ENCODE results near the gene SPDYE18.
A peak's percentile ranks its signal among the peaks of the same experiment; 100 is the strongest.
"Not testable (repeated sequence)": the region's sequence is repeated elsewhere in the genome, so short reads cannot be mapped to it uniquely, and the experiment has no call there.

SPDYE18 gene

GRCh38 chr7:77062557-77062956 lies at the start of gene SPDYE18:
SPDYE18 (minus strand) TSS chr7:77062558; CDS start chr7:77060512, 2,046 bp downstream.
- not testable (repeated sequence) for H3K9me3 Mint-ChIP-seq; H3K4me3 Mint-ChIP-seq; H3K27ac Mint-ChIP-seq; ATAC-seq (ENCODE audit: low read depth); H3K36me3 Mint-ChIP-seq; H3K27me3 Mint-ChIP-seq; DNase-seq (ENCODE audit: low spot score in 2 of 2); H3K4me1 Mint-ChIP-seq

DNA sequence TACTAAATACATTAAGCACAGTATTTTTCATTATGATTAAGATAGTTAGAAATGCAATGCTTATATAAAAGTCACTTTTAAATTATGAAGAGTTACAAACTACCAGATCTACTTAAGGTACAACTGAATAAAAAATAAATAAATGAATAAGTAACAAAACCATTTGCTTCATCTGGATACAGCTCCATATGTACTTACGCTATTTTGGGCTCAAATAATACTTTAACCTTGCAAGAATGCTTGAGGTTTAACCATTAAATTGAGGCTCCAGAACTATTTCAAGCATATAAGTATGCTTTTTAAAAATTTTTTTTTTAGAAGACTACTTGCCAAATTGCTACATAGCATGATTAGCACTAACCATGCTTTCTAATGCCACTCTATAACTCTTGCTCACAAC lies 46.0 kb upstream of the SPDYE18 start:
- H3K9me3 Mint-ChIP-seq; DNase-seq (ENCODE audit: low spot score in 2 of 2); H3K4me3 Mint-ChIP-seq; H3K4me1 Mint-ChIP-seq; ATAC-seq (ENCODE audit: low read depth); H3K27me3 Mint-ChIP-seq; H3K27ac Mint-ChIP-seq; H3K36me3 Mint-ChIP-seq: not testable (repeated sequence)

GRCh38 chr7:77107659-77108058 lies 45.3 kb upstream of the SPDYE18 start:
- not testable (repeated sequence) for H3K27ac Mint-ChIP-seq; DNase-seq (ENCODE audit: low spot score in 2 of 2); H3K36me3 Mint-ChIP-seq; ATAC-seq (ENCODE audit: low read depth); H3K27me3 Mint-ChIP-seq; H3K4me3 Mint-ChIP-seq; H3K9me3 Mint-ChIP-seq; H3K4me1 Mint-ChIP-seq

DNA sequence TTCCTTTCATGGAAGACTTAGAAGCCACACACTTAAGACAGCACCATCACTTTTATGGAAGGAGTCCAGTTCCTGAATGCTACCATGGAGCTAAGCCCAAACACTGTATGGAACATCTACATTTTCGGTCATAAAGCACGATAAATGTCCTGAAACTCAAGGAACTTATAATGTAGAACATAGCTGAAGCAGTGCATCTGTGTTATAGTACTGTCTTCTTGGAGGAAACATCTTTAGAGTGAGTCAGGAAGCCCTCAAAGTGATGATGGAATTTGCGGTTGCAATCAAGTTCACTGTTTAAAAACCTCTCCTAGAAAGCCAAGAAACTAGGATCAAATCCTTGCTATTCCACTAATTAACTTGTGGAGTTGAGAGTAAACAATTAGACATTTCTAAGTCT lies 43.5 kb upstream of the SPDYE18 start:
- ATAC-seq (ENCODE audit: low read depth); DNase-seq (ENCODE audit: low spot score in 2 of 2): not testable (repeated sequence)

GRCh38 chr7:77102671-77103070 lies 40.3 kb upstream of the SPDYE18 start:
- not testable (repeated sequence) for H3K27ac Mint-ChIP-seq; ATAC-seq (ENCODE audit: low read depth); DNase-seq (ENCODE audit: low spot score in 2 of 2); H3K27me3 Mint-ChIP-seq; H3K4me1 Mint-ChIP-seq; H3K36me3 Mint-ChIP-seq; H3K9me3 Mint-ChIP-seq; H3K4me3 Mint-ChIP-seq

More for the DNA sequence above, 43.5 kb upstream of the SPDYE18 start:
- H3K9me3 Mint-ChIP-seq, H3K4me3 Mint-ChIP-seq, H3K27ac Mint-ChIP-seq, H3K27me3 Mint-ChIP-seq, H3K4me1 Mint-ChIP-seq, H3K36me3 Mint-ChIP-seq: not testable (repeated sequence)

GRCh38 chr7:77101187-77101586 lies 38.8 kb upstream of the SPDYE18 start:
- not testable (repeated sequence) for H3K27me3 Mint-ChIP-seq; ATAC-seq (ENCODE audit: low read depth)

DNA sequence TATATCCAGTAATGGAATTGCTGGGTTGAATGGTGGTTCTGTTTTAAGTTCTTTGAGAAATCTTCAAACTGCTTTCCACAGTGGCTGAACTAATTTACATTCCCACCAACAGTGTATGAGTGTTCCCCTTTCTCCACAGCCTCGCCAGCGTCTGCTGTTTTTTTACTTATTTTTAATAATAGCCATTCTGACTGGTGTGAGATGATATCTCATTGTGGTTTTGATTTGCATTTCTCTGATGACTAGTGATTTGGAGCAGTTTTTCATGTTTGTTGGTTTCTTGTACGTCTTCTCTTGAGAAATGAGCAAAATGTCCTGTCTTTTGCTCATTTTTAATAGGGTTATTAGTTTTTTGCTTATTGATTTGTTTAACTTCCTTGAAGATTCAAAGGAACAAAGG lies 38.1 kb upstream of the SPDYE18 start:
- H3K27ac Mint-ChIP-seq; H3K27me3 Mint-ChIP-seq; H3K9me3 Mint-ChIP-seq; DNase-seq (ENCODE audit: low spot score in 2 of 2); H3K4me1 Mint-ChIP-seq; H3K4me3 Mint-ChIP-seq; H3K36me3 Mint-ChIP-seq: not testable (repeated sequence)
- ATAC-seq (ENCODE audit: low read depth) = peak; percentile 37

More at GRCh38 chr7:77101187-77101586, 38.8 kb upstream of the SPDYE18 start:
- H3K36me3 Mint-ChIP-seq; DNase-seq (ENCODE audit: low spot score in 2 of 2); H3K9me3 Mint-ChIP-seq; H3K4me3 Mint-ChIP-seq; H3K27ac Mint-ChIP-seq; H3K4me1 Mint-ChIP-seq: not testable (repeated sequence)

GRCh38 chr7:77092301-77092700 lies 29.9 kb upstream of the SPDYE18 start:
- peaks cover 10% of the 10 kb centered on the region for H3K36me3 Mint-ChIP-seq

DNA sequence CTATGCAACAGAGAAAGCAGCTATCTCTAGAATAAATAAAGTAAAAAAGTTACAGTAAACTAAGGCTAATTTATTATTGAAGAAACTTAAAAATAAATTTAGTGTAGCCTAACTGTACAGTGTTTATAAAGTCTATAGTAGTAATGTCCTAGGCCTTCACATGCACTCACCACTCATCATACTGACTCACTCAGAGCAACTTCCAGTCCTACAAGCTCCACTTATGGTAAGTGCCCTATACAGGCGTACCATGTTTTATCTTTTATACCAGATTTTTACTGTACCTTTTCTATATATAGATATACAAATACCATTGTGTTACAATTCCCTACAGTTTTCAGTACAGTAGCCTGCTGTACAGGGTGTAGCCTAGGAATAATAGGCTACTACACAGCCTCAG lies 19.8 kb upstream of the SPDYE18 start:
- H3K4me3 Mint-ChIP-seq; H3K27ac Mint-ChIP-seq; H3K36me3 Mint-ChIP-seq; H3K4me1 Mint-ChIP-seq; ATAC-seq (ENCODE audit: low read depth); DNase-seq (ENCODE audit: low spot score in 2 of 2); H3K27me3 Mint-ChIP-seq; H3K9me3 Mint-ChIP-seq: not testable (repeated sequence)

More at GRCh38 chr7:77092301-77092700, 29.9 kb upstream of the SPDYE18 start:
- not testable (repeated sequence) for H3K4me3 Mint-ChIP-seq; DNase-seq (ENCODE audit: low spot score in 2 of 2); ATAC-seq (ENCODE audit: low read depth); H3K4me1 Mint-ChIP-seq; H3K9me3 Mint-ChIP-seq; H3K27ac Mint-ChIP-seq; H3K27me3 Mint-ChIP-seq

GRCh38 chr7:77080236-77080635 lies 17.9 kb upstream of the SPDYE18 start:
- peaks cover 11% of the 10 kb centered on the region for H3K36me3 Mint-ChIP-seq
- not testable (repeated sequence) for H3K27ac Mint-ChIP-seq; H3K4me3 Mint-ChIP-seq; ATAC-seq (ENCODE audit: low read depth); DNase-seq (ENCODE audit: low spot score in 2 of 2); H3K27me3 Mint-ChIP-seq; H3K9me3 Mint-ChIP-seq; H3K4me1 Mint-ChIP-seq

GRCh38 chr7:77079624-77080023 lies 17.3 kb upstream of the SPDYE18 start:
- ATAC-seq (ENCODE audit: low read depth); H3K27ac Mint-ChIP-seq; DNase-seq (ENCODE audit: low spot score in 2 of 2); H3K9me3 Mint-ChIP-seq; H3K27me3 Mint-ChIP-seq; H3K4me1 Mint-ChIP-seq; H3K4me3 Mint-ChIP-seq: not testable (repeated sequence)
- peaks cover 15% of the 10 kb centered on the region for H3K36me3 Mint-ChIP-seq

DNA sequence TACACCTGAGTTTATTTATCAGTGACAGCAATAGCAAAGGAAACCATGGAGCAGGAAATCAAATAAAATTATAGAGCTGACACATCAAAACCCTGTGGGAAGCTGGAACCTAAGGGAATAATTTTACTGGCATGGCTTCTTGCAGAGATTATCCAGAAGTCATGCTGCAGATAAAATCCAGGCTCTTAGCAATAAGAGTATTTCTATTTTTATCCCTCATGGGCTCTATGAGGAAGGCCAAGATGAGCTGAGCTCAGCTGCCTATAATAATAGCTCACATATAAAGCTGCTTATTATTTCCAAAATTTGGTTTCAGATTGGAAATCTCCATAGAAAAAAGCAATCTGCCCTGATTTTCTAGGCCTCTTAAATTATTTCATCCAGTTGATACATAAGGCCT lies 16.8 kb upstream of the SPDYE18 start:
- H3K27ac Mint-ChIP-seq; H3K27me3 Mint-ChIP-seq; ATAC-seq (ENCODE audit: low read depth); DNase-seq (ENCODE audit: low spot score in 2 of 2); H3K9me3 Mint-ChIP-seq; H3K4me1 Mint-ChIP-seq; H3K4me3 Mint-ChIP-seq: not testable (repeated sequence)
- H3K36me3 Mint-ChIP-seq = peaks cover 20% of the 10 kb centered on the region

- not testable (repeated sequence) for H3K27me3 Mint-ChIP-seq; ATAC-seq (ENCODE audit: low read depth); H3K4me1 Mint-ChIP-seq; H3K9me3 Mint-ChIP-seq; DNase-seq (ENCODE audit: low spot score in 2 of 2); H3K4me3 Mint-ChIP-seq; H3K27ac Mint-ChIP-seq
- H3K36me3 Mint-ChIP-seq = peaks cover 19% of the 10 kb centered on the region
Observed at GRCh38 chr7:77077060-77077459, 14.7 kb upstream of the SPDYE18 start.

- H3K9me3 Mint-ChIP-seq; H3K4me3 Mint-ChIP-seq; ATAC-seq (ENCODE audit: low read depth); H3K27ac Mint-ChIP-seq; H3K27me3 Mint-ChIP-seq; DNase-seq (ENCODE audit: low spot score in 2 of 2); H3K4me1 Mint-ChIP-seq: not testable (repeated sequence)
- H3K36me3 Mint-ChIP-seq = peaks cover 23% of the 10 kb centered on the region
Observed at GRCh38 chr7:77074786-77075396, 12.5 kb upstream of the SPDYE18 start.

GRCh38 chr7:77071108-77071507 lies 8.8 kb upstream of the SPDYE18 start:
- H3K4me3 Mint-ChIP-seq, H3K27ac Mint-ChIP-seq: not testable (repeated sequence)

More at GRCh38 chr7:77071108-77071507, 8.8 kb upstream of the SPDYE18 start:
- not testable (repeated sequence) for H3K9me3 Mint-ChIP-seq; ATAC-seq (ENCODE audit: low read depth); H3K27me3 Mint-ChIP-seq; DNase-seq (ENCODE audit: low spot score in 2 of 2)
- peaks cover 10% of the 10 kb centered on the region for H3K4me1 Mint-ChIP-seq
- peaks cover 23% of the 10 kb centered on the region for H3K36me3 Mint-ChIP-seq

All from memory B cell (primary cell).